PC-3 (cell line): Measurements from ENCODE around the gene RPS2. TPM values are rescaled to one million over a fixed set of nuclear protein-coding genes. Genes with fewer than 3 reads are reported as not detected.

ENCODE experiments used
- ATAC-seq: fragments of 200-7000 bp; cut with Tn5 transposase; 2 replicates; pipeline ENCODE4 v1.9.1; 2020; ENCODE audit warnings: mild to moderate bottlenecking, moderate library complexity
- BruUV-seq: library from RNA; stranded (reverse); fragments of 400-500 nt; replicated peaks from 2 replicates; lab custom pipeline; 2021; lab: Mats Ljungman, UMichigan
- CTCF ChIA-PET: fragments of 300-600 bp; sonication (Branson Sonifier 250); formaldehyde crosslinking; loops from one replicate; lab custom pipeline; 2022; ENCODE audit warnings: antibody characterized with exemption; lab: Charles Lee
- POLR2A ChIA-PET: fragments of 300-600 bp; sonication (Branson Sonifier 250); formaldehyde crosslinking; loops from one replicate; lab custom pipeline; 2022; ENCODE audit warnings: antibody characterized with exemption; ENCODE audit not compliant: unreplicated experiment; lab: Charles Lee
- DNase-seq: peaks from one replicate; pipeline ENCODE4 v3.0.0-alpha.2; 2015
- H2AFZ ChIP-seq: fragments of 300-600 bp; sonication (generic); 2 replicates; pipeline ENCODE4 v1.6.0; 2016; ENCODE audit warnings: antibody characterized with exemption, low read length
- H3F3A ChIP-seq: fragments of 300-600 bp; sonication (generic); one replicate; pipeline ENCODE4 v1.6.0; 2017; ENCODE audit warnings: antibody characterized with exemption, low read length, control low read depth, mild to moderate bottlenecking; ENCODE audit not compliant: unreplicated experiment
- H3K27ac ChIP-seq: fragments of 300-600 bp; sonication (generic); 2 replicates; pipeline ENCODE4 v1.5.1; 2016; ENCODE audit warnings: mild to moderate bottlenecking, low read length
- H3K27me3 ChIP-seq: fragments of 300-600 bp; sonication (generic); 2 replicates; pipeline ENCODE4 v1.6.1; 2016; ENCODE audit warnings: low read length, mixed read lengths
- H3K36me3 ChIP-seq: fragments of 300-600 bp; sonication (generic); 2 replicates; pipeline ENCODE4 v1.6.1; 2016; ENCODE audit warnings: low read depth, mixed run types, low read length, mixed read lengths
- H3K4me1 ChIP-seq: fragments of 300-600 bp; sonication (generic); 2 replicates; pipeline ENCODE4 v1.5.1; 2016; ENCODE audit warnings: low read length; ENCODE audit not compliant: insufficient read depth
- H3K4me2 ChIP-seq: fragments of 300-600 bp; sonication (generic); 2 replicates; pipeline ENCODE4 v1.6.0; 2016; ENCODE audit warnings: low read length
- H3K4me3 ChIP-seq: fragments of 300-600 bp; sonication (generic); 2 replicates; pipeline ENCODE4 v1.5.1; 2016; ENCODE audit warnings: mild to moderate bottlenecking, low read length, mixed read lengths
- H3K79me2 ChIP-seq: fragments of 300-600 bp; sonication (generic); 2 replicates; pipeline ENCODE4 v1.6.1; 2017; ENCODE audit warnings: low read length, mixed read lengths
- H3K9ac ChIP-seq: fragments of 300-600 bp; sonication (generic); 2 replicates; pipeline ENCODE4 v1.6.0; 2016; ENCODE audit warnings: mild to moderate bottlenecking, low read length
- H3K9me2 ChIP-seq: fragments of 300-600 bp; sonication (generic); replicated peaks from 2 replicates; pipeline ENCODE4 v1.6.1; 2016; ENCODE audit warnings: mixed run types, low read length, mixed read lengths
- H3K9me3 ChIP-seq: fragments of 300-600 bp; sonication (generic); 2 replicates; pipeline ENCODE4 v1.6.1; 2016; ENCODE audit warnings: low read length, mixed read lengths
- H4K20me1 ChIP-seq: fragments of 300-600 bp; sonication (generic); 2 replicates; pipeline ENCODE4 v1.6.1; 2016; ENCODE audit warnings: low read length, mixed read lengths
- EZH2 ChIP-seq: fragments of 300-600 bp; sonication (generic); IDR thresholded peaks from one replicate; pipeline ENCODE4 v1.6.1; 2017; ENCODE audit warnings: antibody characterized with exemption, mild to moderate bottlenecking, low read length; ENCODE audit not compliant: unreplicated experiment
- EZH2phosphoT487 ChIP-seq: fragments of 300-600 bp; sonication (generic); IDR thresholded peaks from 2 replicates; pipeline ENCODE4 v1.6.1; 2018; ENCODE audit warnings: mild to moderate bottlenecking, antibody characterized with exemption, low read length, borderline replicate concordance
- intact Hi-C: fragments of 100-400 bp; cut with micrococcal nuclease; formaldehyde crosslinking; loops from 2 replicates; pipeline ENCODE4 v1.9.0; 2023
- total RNA-seq: library from RNA; depleted of rRNA; stranded (reverse); fragments of >200 nt; gene quantifications from 2 replicates; pipeline ENCODE4 v1.2.3, GENCODE V29; 2014
- TF ChIP-seq, protein P1 (sequence below): fragments of 300-600 bp; sonication (generic); conservative IDR thresholded peaks from 2 replicates; pipeline ENCODE4 v1.5.1; 2017; ENCODE audit warnings: antibody characterized with exemption, low read depth, mild to moderate bottlenecking, low read length

Gene RPS2
- total RNA-seq, 1 experiment from 2014 or later = 2,234 TPM

GRCh38 chr16:1946495-1947368 is 17.9 kb downstream of the RPS2 start:
- Histone ChIP-seq H3K36me3 (no peaks in the 10 kb centered on the region), H3K9me3 (no peaks in the 10 kb centered on the region), H3K27me3 (no peaks in the 10 kb centered on the region), H3K4me2 (no peak overlapping the region), H3K9me2 (no peaks in the 10 kb centered on the region), H3F3A (no peaks in the 10 kb centered on the region), H2AFZ (no peak overlapping the region), H4K20me1 (no peaks in the 10 kb centered on the region), H3K4me1 (peaks cover 8% of the 10 kb centered on the region), H3K27ac (no peak overlapping the region), H3K79me2 (peaks cover 6% of the 10 kb centered on the region; the same call in 1 of the 2 replicates), H3K4me3 (no peak overlapping the region), H3K9ac (no peak overlapping the region)
- TF ChIP-seq, protein P1, sequence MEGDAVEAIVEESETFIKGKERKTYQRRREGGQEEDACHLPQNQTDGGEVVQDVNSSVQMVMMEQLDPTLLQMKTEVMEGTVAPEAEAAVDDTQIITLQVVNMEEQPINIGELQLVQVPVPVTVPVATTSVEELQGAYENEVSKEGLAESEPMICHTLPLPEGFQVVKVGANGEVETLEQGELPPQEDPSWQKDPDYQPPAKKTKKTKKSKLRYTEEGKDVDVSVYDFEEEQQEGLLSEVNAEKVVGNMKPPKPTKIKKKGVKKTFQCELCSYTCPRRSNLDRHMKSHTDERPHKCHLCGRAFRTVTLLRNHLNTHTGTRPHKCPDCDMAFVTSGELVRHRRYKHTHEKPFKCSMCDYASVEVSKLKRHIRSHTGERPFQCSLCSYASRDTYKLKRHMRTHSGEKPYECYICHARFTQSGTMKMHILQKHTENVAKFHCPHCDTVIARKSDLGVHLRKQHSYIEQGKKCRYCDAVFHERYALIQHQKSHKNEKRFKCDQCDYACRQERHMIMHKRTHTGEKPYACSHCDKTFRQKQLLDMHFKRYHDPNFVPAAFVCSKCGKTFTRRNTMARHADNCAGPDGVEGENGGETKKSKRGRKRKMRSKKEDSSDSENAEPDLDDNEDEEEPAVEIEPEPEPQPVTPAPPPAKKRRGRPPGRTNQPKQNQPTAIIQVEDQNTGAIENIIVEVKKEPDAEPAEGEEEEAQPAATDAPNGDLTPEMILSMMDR = no peak
- TF ChIP-seq EZH2 = no peak
- ATAC-seq = no peak
- CTCF ChIA-PET = no interaction called here
- intact Hi-C loops = no loop called here
- no TSS peak for BruUV-seq
- DNase-seq = no peak
- POLR2A ChIA-PET = no interaction called here

- ATAC-seq (no peak), DNase-seq (no peak)
- no peaks in the 10 kb centered on the region for H3K9me3 ChIP-seq
- peaks cover 11% of the 10 kb centered on the region for H3K4me1 ChIP-seq
- TF ChIP-seq, protein P1 = no peak
- TF ChIP-seq EZH2phosphoT487 (no peak), EZH2 (no peak)
- no peaks in the 10 kb centered on the region for H3K27me3 ChIP-seq
- no peaks in the 10 kb centered on the region for H3F3A ChIP-seq
- no peak overlapping the region for H3K4me3 ChIP-seq
- no peaks in the 10 kb centered on the region for H4K20me1 ChIP-seq
- CTCF ChIA-PET = no interaction called here
- H3K9ac ChIP-seq = no peak overlapping the region
- no peak overlapping the region for H2AFZ ChIP-seq
- no peak overlapping the region for H3K4me2 ChIP-seq
- H3K27ac ChIP-seq = no peak overlapping the region
- BruUV-seq = no TSS peak
- POLR2A ChIA-PET = no interaction called here
- no peaks in the 10 kb centered on the region for H3K36me3 ChIP-seq
- no peaks in the 10 kb centered on the region for H3K9me2 ChIP-seq
- intact Hi-C loops = no loop called here
- H3K79me2 ChIP-seq = peaks cover 6% of the 10 kb centered on the region; the same call in 1 of the 2 replicates
Observed at GRCh38 chr16:1945559-1946391, 18.9 kb downstream of the RPS2 start.
